SK-N-SH treated with all-trans-retinoic acid at 6 μM for 48 hours (cell line): Measurements from ENCODE around the gene AVPR1B.

ENCODE experiments used
- ATAC-seq: fragments of 200-7000 bp; cut with Tn5 transposase; 3 replicates; pipeline ENCODE4 v1.9.1; 2020; ENCODE audit warnings: mild to moderate bottlenecking, moderate library complexity
- BACH2 ChIP-seq: fragments of 250-450 bp; sonication (Bioruptor Pico); IDR thresholded peaks from 2 replicates; pipeline ENCODE4 v1.9.0; 2021; ENCODE audit warnings: mild to moderate bottlenecking, borderline replicate concordance
- CREB5 ChIP-seq: fragments of 250-450 bp; sonication (Bioruptor Pico); IDR thresholded peaks from 2 replicates; pipeline ENCODE4 v1.5.1; 2020; ENCODE audit warnings: low read depth, mild to moderate bottlenecking, moderate library complexity
- CSDC2 ChIP-seq: fragments of 250-450 bp; sonication (Bioruptor Pico); IDR thresholded peaks from 2 replicates; pipeline ENCODE4 v1.5.0; 2020; ENCODE audit warnings: mild to moderate bottlenecking, moderate library complexity
- ESRRG ChIP-seq: fragments of 250-450 bp; sonication (Bioruptor Pico); IDR thresholded peaks from 2 replicates; pipeline ENCODE4 v1.6.1; 2021; ENCODE audit warnings: mild to moderate bottlenecking
- GLIS3 ChIP-seq: fragments of 250-450 bp; sonication (Bioruptor Pico); IDR thresholded peaks from 2 replicates; pipeline ENCODE4 v1.5.0; 2020; ENCODE audit warnings: mild to moderate bottlenecking, moderate library complexity
- ISL1 ChIP-seq: fragments of 250-450 bp; sonication (Bioruptor Pico); IDR thresholded peaks from 2 replicates; pipeline ENCODE4 v2.1.2; 2022; ENCODE audit warnings: mild to moderate bottlenecking, moderate library complexity
- OSR1 ChIP-seq: fragments of 250-450 bp; sonication (Bioruptor Pico); IDR thresholded peaks from 2 replicates; pipeline ENCODE4 v1.8.0; 2022; ENCODE audit warnings: moderate library complexity, mild to moderate bottlenecking, inconsistent platforms
- PATZ1 ChIP-seq: fragments of 250-450 bp; sonication (Bioruptor Pico); IDR thresholded peaks from 2 replicates; pipeline ENCODE4 v1.8.0; 2020; ENCODE audit warnings: mild to moderate bottlenecking, moderate library complexity, borderline replicate concordance
- POU6F1 ChIP-seq: fragments of 250-450 bp; sonication (Bioruptor Pico); IDR thresholded peaks from 2 replicates; pipeline ENCODE4 v1.8.0; 2021; ENCODE audit warnings: low read depth, mild to moderate bottlenecking, moderate library complexity, borderline replicate concordance
- PPARA ChIP-seq: fragments of 250-450 bp; sonication (Bioruptor Pico); IDR thresholded peaks from 2 replicates; pipeline ENCODE4 v1.5.0; 2020; ENCODE audit warnings: mild to moderate bottlenecking, borderline replicate concordance
- TCF4 ChIP-seq: fragments of 250-450 bp; sonication (Bioruptor Pico); IDR thresholded peaks from 2 replicates; pipeline ENCODE4 v1.8.0; 2021; ENCODE audit warnings: mild to moderate bottlenecking, moderate library complexity, borderline replicate concordance
- TOX ChIP-seq: fragments of 250-450 bp; sonication (Bioruptor Pico); IDR thresholded peaks from 2 replicates; pipeline ENCODE4 v1.8.0; 2021; ENCODE audit warnings: mild to moderate bottlenecking, moderate library complexity, borderline replicate concordance
- TSHZ2 ChIP-seq: fragments of 250-450 bp; sonication (Bioruptor Pico); IDR thresholded peaks from 2 replicates; pipeline ENCODE4 v1.5.0; 2020; ENCODE audit warnings: mild to moderate bottlenecking, moderate library complexity
- ZC3H10 ChIP-seq: fragments of 250-450 bp; sonication (Bioruptor Pico); IDR thresholded peaks from 2 replicates; pipeline ENCODE4 v1.5.1; 2021; ENCODE audit warnings: mild to moderate bottlenecking, moderate library complexity
- ZFP3 ChIP-seq: fragments of 250-450 bp; sonication (Bioruptor Pico); IDR thresholded peaks from 2 replicates; pipeline ENCODE4 v1.5.0; 2020; ENCODE audit warnings: mild to moderate bottlenecking, moderate library complexity
- ZFP30 ChIP-seq: fragments of 450-650 bp; formaldehyde crosslinking; IDR thresholded peaks from 2 replicates; pipeline ENCODE4 v1.5.0; 2022; ENCODE audit warnings: mild to moderate bottlenecking, moderate library complexity
- ZNF565 ChIP-seq: fragments of 450-650 bp; formaldehyde crosslinking; conservative IDR thresholded peaks from 2 replicates; pipeline ENCODE4 v1.5.0; 2020; ENCODE audit warnings: low read depth, mild to moderate bottlenecking, moderate library complexity
- ZNF70 ChIP-seq: fragments of 450-650 bp; formaldehyde crosslinking; IDR thresholded peaks from 2 replicates; pipeline ENCODE4 v1.5.0; 2020; ENCODE audit warnings: mild to moderate bottlenecking, moderate library complexity
- ZNF8 ChIP-seq: fragments of 450-650 bp; formaldehyde crosslinking; IDR thresholded peaks from 2 replicates; pipeline ENCODE4 v1.5.0; 2020; ENCODE audit warnings: mild to moderate bottlenecking, moderate library complexity
- TF ChIP-seq, protein P1 (sequence below): fragments of 250-450 bp; sonication (Bioruptor Pico); IDR thresholded peaks from 2 replicates; pipeline ENCODE4 v1.5.1; 2021; ENCODE audit warnings: mild to moderate bottlenecking, moderate library complexity

AVPR1B gene

GRCh38 chr1:206109718-206110117 is 7.5 kb downstream of the AVPR1B start:
- TF ChIP-seq OSR1 (CRISPR knock-in tag) (no peak), ZNF70 (no peak), ZNF8 (CRISPR knock-in tag) (no peak), GLIS3 (CRISPR knock-in tag) (no peak)
- ATAC-seq = no peak

DNA sequence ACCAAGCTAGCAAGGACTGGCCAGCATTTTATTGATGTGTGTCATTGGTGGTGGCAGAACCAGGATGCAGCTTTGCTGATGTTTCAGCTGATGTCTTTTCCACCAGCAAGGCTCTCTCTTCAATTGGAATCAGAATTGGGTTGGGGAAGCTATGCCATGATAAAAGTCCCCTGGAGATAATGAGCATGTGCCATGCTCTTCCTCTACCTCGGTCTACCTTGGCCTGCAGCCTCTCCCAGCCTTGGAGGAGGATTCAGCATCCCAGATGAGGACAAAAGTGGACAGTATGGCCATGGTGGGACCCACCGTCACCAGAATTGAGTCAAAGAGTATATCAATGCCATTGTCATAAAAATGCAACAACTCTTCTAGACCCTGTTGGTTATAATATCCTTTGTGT is 8.6 kb downstream of the AVPR1B start:
- no peak for TF ChIP-seq ZNF70
- no peak for TF ChIP-seq POU6F1 (CRISPR knock-in tag)
- TF ChIP-seq ZC3H10 (CRISPR knock-in tag) = no peak
- TF ChIP-seq TSHZ2 (CRISPR knock-in tag) = no peak
- TF ChIP-seq ZNF565 (CRISPR knock-in tag) = no peak
- no peak for TF ChIP-seq PPARA (CRISPR knock-in tag)
- no peak for TF ChIP-seq OSR1 (CRISPR knock-in tag)
- TF ChIP-seq, all 23 proteins: peak for 0
- no peak for ATAC-seq

DNA sequence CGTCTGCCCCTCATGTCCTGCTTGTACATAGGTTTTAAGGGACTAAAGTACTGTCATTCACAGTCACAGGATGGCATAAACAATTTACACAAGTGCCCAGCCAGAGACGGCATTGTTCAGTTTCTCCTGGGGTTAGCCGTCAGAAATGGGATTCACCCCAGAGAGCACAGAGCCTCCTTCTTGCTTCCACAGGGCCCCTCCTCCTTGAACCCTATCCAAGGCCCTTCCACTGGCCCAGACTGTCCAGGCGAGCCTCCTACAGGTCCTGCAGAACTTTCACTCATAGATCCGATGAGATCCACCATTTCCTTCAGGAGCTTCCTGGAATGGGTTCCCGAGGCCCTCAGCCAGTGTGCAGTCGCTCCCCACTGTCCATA is 10.0 kb downstream of the AVPR1B start:
- TF ChIP-seq PPARA (CRISPR knock-in tag) (no peak), ZFP3 (CRISPR knock-in tag) (no peak), POU6F1 (CRISPR knock-in tag) (no peak), OSR1 (CRISPR knock-in tag) (no peak), ZC3H10 (CRISPR knock-in tag) (no peak), BACH2 (CRISPR knock-in tag) (no peak), ZNF565 (CRISPR knock-in tag) (no peak), ZFP30 (no peak), TCF4 (CRISPR knock-in tag) (no peak), ZNF8 (CRISPR knock-in tag) (no peak), CREB5 (CRISPR knock-in tag) (no peak), ZNF70 (no peak), ISL1 (CRISPR knock-in tag) (no peak), PATZ1 (no peak), TOX (CRISPR knock-in tag) (no peak), CSDC2 (CRISPR knock-in tag) (no peak), ESRRG (no peak)
- TF ChIP-seq, protein P1, sequence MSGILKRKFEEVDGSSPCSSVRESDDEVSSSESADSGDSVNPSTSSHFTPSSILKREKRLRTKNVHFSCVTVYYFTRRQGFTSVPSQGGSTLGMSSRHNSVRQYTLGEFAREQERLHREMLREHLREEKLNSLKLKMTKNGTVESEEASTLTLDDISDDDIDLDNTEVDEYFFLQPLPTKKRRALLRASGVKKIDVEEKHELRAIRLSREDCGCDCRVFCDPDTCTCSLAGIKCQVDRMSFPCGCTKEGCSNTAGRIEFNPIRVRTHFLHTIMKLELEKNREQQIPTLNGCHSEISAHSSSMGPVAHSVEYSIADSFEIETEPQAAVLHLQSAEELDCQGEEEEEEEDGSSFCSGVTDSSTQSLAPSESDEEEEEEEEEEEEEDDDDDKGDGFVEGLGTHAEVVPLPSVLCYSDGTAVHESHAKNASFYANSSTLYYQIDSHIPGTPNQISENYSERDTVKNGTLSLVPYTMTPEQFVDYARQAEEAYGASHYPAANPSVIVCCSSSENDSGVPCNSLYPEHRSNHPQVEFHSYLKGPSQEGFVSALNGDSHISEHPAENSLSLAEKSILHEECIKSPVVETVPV = no peak
- no peak for ATAC-seq
